ENCODE data around the gene SYTL3. TPM values are rescaled to one million over a fixed set of nuclear protein-coding genes. Genes with fewer than 3 reads are reported as not detected.

SYTL3 gene
- total and polyA plus RNA-seq, 2 of the 8 experiments (the other 6 are each of a cell fraction or from before 2014, with no cell fraction given): 0.27 to 0.99 TPM

- H3K27me3 ChIP-seq (replicated peaks in 1 of 4; ENCODE audit: control insufficient read depth in 3 of 4, extremely low read depth in 1 of 4, insufficient read depth in 3 of 4, low read length in 3 of 4): no peaks in the 10 kb centered on the region
- H4K8ac ChIP-seq (ENCODE audit: extremely low read depth, insufficient read depth, low read length): peak overlapping the region; percentile 75; the same call in 1 of the 2 replicates
- no peak overlapping the region for H2BK15ac ChIP-seq (ENCODE audit: low read length)
- H3K56ac ChIP-seq (replicated peaks; ENCODE audit: insufficient read length, low read depth, low read length): no peak overlapping the region
- ChIA-PET CTCF (ENCODE audit: partially characterized antibody) (interaction anchor here (3.7 kb wide), 1 partner anchor 37 kb away, joined by 20 read pairs; no protein-coding TSS in a partner anchor), POLR2A (ENCODE audit: partially characterized antibody) (interaction anchor here (1.7 kb wide), 1 partner anchor 12 kb away, joined by 3 read pairs; no protein-coding TSS in a partner anchor)
- H2BK12ac ChIP-seq (ENCODE audit: low read depth, low read length): no peak overlapping the region
- no peak overlapping the region for H3K23ac ChIP-seq (ENCODE audit: insufficient read length)
- no peak overlapping the region for H3K9ac ChIP-seq (replicated peaks in 1 of 4; ENCODE audit: extremely low read depth in 1 of 4, low read depth in 3 of 4, low read length in 3 of 4)
- no peaks in the 10 kb centered on the region for H3K4me1 ChIP-seq (replicated peaks in 1 of 4; ENCODE audit: control insufficient read depth in 3 of 4, insufficient read depth in 4 of 4, low read length in 3 of 4)
- WGBS, 2 experiments (ENCODE audit: extremely low coverage in 1 of 2, insufficient coverage in 1 of 2, insufficient read length in 1 of 2, insufficient replicate concordance in 2 of 2, low coverage in 1 of 2, low lambda C conversion rate in 2 of 2, missing lambda C conversion rate in 1 of 2): 81% methylated on average over 6 of the region's 6 CpGs; no CpG with 5 or more reads in 1 of the 2 experiments
- H3K36me3 ChIP-seq (ENCODE audit: control insufficient read depth in 2 of 4, insufficient read depth in 4 of 4, low read length in 3 of 4): no peaks in the 10 kb centered on the region
- no peak overlapping the region for H3K18ac ChIP-seq (ENCODE audit: extremely low read depth, low read length)
- H3K79me2 ChIP-seq (ENCODE audit: control insufficient read depth in 1 of 2, insufficient read depth in 2 of 2, low read length in 2 of 2): no peaks in the 10 kb centered on the region
- DNase-seq (ENCODE audit: low read depth in 1 of 2, low spot score in 2 of 2): no peak
- FAIRE-seq: no peak
- H4K91ac ChIP-seq (replicated peaks; ENCODE audit: insufficient read length, low read length): no peak overlapping the region
- H3K9me3 ChIP-seq (ENCODE audit: insufficient read depth in 2 of 2, low read depth in 1 of 2, low read length in 1 of 2): no peaks in the 10 kb centered on the region
- H3K27ac ChIP-seq (ENCODE audit: low read depth, low read length): no peak overlapping the region
- no peaks in the 10 kb centered on the region for H3K79me1 ChIP-seq (ENCODE audit: low read depth, low read length)
- TF ChIP-seq, protein P1, sequence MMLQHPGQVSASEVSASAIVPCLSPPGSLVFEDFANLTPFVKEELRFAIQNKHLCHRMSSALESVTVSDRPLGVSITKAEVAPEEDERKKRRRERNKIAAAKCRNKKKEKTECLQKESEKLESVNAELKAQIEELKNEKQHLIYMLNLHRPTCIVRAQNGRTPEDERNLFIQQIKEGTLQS (IDR thresholded peaks at IDR 0.05; ENCODE audit: insufficient read depth, low read depth, low read length): no peak
- no peak for TF ChIP-seq TEAD4 (IDR thresholded peaks at IDR 0.05; ENCODE audit: low read depth, low read length)
- TF ChIP-seq POLR2AphosphoS5 (IDR thresholded peaks at IDR 0.05; ENCODE audit: low read depth, low read length): no peak
- H4K5ac ChIP-seq (ENCODE audit: insufficient read length, low read depth, low read length): no peak overlapping the region
- no peak overlapping the region for H2BK120ac ChIP-seq (replicated peaks; ENCODE audit: low read depth, low read length)
- no peak overlapping the region for H3K4me2 ChIP-seq (ENCODE audit: insufficient read depth in 1 of 2, low read depth in 2 of 2, low read length in 2 of 2)
- H2BK20ac ChIP-seq (ENCODE audit: low read length): no peak overlapping the region
- no peak overlapping the region for H3K14ac ChIP-seq (ENCODE audit: insufficient read length)
- no peak overlapping the region for H3K4me3 ChIP-seq (ENCODE audit: extremely low read depth in 1 of 4, insufficient read depth in 2 of 4, low read depth in 3 of 4, low read length in 4 of 4)
- H2AFZ ChIP-seq (ENCODE audit: low read length): 0 out of 2 replicates have a peak overlapping the region, but pooled peaks have one; percentile 40
- H3K4ac ChIP-seq (replicated peaks; ENCODE audit: insufficient read length, low read depth, low read length): peak overlapping the region; percentile 72
- H2AK5ac ChIP-seq (ENCODE audit: low read depth, low read length): no peak overlapping the region
- no peaks in the 10 kb centered on the region for H4K20me1 ChIP-seq (replicated peaks in 1 of 2; ENCODE audit: control insufficient read depth in 1 of 2, insufficient read depth in 2 of 2, low read length in 2 of 2)
- no peaks in the 10 kb centered on the region for H3K23me2 ChIP-seq (ENCODE audit: low read depth, low read length)
- H2BK5ac ChIP-seq (ENCODE audit: low read depth, low read length): no peak overlapping the region
Observed at GRCh38 chr6:158654498-158654897, 4.6 kb downstream of the SYTL3 start.
